GM10248 (cell line): Measurements from ENCODE around the gene TSC2.

Source experiments
- CTCF ChIA-PET: fragments of 300-600 bp; sonication (Branson Sonifier 250); formaldehyde crosslinking; extraction: SDS; loops from one replicate; lab custom pipeline; 2021; ENCODE audit warnings: antibody characterized with exemption; lab: Yijun Ruan, JAX
- POLR2A ChIA-PET: fragments of 350-650 bp; sonication (Branson Sonifier 250); formaldehyde crosslinking; extraction: SDS; loops from one replicate; lab custom pipeline; 2020; ENCODE audit warnings: antibody characterized with exemption; lab: Yijun Ruan, JAX
- DNase-seq: peaks from one replicate; pipeline ENCODE4 v3.0.0; 2012; ENCODE audit errors: extremely low spot score
- TF ChIP-seq, protein P1 (sequence below): IDR thresholded peaks from 2 replicates; pipeline ENCODE4 v1.5.1; 2012; ENCODE audit warnings: mild to moderate bottlenecking, low read depth; ENCODE audit errors: extremely low read depth, missing control alignments, control extremely low read depth

Gene TSC2

GRCh38 chr16:2005646-2006045 is 42.1 kb upstream of the TSC2 start:
- POLR2A ChIA-PET: interaction anchor here (0.7 kb wide), 1 partner anchor 227 kb away, joined by 3 read pairs; no protein-coding TSS in a partner anchor
- CTCF ChIA-PET: interaction anchor here (1.3 to 6.2 kb wide), 7 partner anchors 9 to 147 kb away, joined by 3 to 63 read pairs (median 30); partner anchors contain the start of genes GFER, SYNGR3 and TRAF7

GRCh38 chr16:2006317-2006716 is 41.5 kb upstream of the TSC2 start:
- TF ChIP-seq, protein P1, sequence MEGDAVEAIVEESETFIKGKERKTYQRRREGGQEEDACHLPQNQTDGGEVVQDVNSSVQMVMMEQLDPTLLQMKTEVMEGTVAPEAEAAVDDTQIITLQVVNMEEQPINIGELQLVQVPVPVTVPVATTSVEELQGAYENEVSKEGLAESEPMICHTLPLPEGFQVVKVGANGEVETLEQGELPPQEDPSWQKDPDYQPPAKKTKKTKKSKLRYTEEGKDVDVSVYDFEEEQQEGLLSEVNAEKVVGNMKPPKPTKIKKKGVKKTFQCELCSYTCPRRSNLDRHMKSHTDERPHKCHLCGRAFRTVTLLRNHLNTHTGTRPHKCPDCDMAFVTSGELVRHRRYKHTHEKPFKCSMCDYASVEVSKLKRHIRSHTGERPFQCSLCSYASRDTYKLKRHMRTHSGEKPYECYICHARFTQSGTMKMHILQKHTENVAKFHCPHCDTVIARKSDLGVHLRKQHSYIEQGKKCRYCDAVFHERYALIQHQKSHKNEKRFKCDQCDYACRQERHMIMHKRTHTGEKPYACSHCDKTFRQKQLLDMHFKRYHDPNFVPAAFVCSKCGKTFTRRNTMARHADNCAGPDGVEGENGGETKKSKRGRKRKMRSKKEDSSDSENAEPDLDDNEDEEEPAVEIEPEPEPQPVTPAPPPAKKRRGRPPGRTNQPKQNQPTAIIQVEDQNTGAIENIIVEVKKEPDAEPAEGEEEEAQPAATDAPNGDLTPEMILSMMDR: no peak
- ChIA-PET POLR2A (interaction anchor here (0.7 kb wide), 1 partner anchor 226 kb away, joined by 3 read pairs; no protein-coding TSS in a partner anchor), CTCF (interaction anchor here (1.5 to 6.2 kb wide), 4 partner anchors 13 to 147 kb away, joined by 3 to 63 read pairs (median 49); partner anchors contain the start of genes SYNGR3 and TRAF7)
- no peak for DNase-seq

More at GRCh38 chr16:2005646-2006045, 42.1 kb upstream of the TSC2 start:
- TF ChIP-seq, protein P1: no peak
- DNase-seq: no peak

- TF ChIP-seq, protein P1: no peak
- CTCF ChIA-PET: interaction anchor here (0.8 to 1.9 kb wide), 3 partner anchors 11 to 188 kb away, joined by 3 to 4 read pairs (median 4); no protein-coding TSS in a partner anchor
- POLR2A ChIA-PET: interaction anchor here (2.8 kb wide), 1 partner anchor 148 kb away, joined by 13 read pairs; the partner anchor contains the start of gene TRAF7
- no peak for DNase-seq
These were observed 40.5 kb upstream of the TSC2 start for GRCh38 chr16:2007081-2007836.

DNA sequence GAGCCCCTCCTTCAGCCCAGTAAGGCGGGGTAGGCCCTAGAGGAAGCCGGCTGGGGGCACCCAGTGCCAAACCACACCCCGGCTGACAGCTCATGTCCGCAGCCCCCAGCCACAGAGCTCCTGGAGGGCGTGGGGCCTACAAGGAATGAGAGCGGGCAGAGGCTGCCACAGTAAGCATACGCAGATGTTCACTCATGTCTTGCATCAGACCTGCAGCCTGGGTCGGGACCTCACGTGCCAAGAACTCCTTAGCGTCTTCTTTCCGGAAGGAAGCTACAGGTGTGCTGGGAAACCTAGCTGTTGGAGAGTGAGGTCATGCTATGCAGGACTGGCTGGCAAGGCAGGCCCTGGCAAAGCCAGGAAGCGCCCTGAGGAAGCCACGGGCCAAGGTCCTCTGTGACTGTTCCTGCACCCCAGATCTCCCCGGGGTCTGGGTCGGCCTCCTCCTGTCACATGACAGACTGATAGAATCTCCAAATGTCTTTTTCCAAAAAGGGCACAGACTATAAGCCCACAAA is 39.7 kb upstream of the TSC2 start:
- no peak for DNase-seq
- CTCF ChIA-PET: interaction anchor here (0.8 to 1.9 kb wide), 6 partner anchors 12 to 187 kb away, joined by 3 to 4 read pairs (median 4); partner anchors contain the start of genes NTHL1 and TSC2
- POLR2A ChIA-PET: interaction anchor here (2.8 kb wide), 1 partner anchor 147 kb away, joined by 13 read pairs; the partner anchor contains the start of gene TRAF7
- TF ChIP-seq, protein P1: no peak

GRCh38 chr16:2008631-2009163 is 39.1 kb upstream of the TSC2 start:
- DNase-seq: no peak
- TF ChIP-seq, protein P1: no peak
- ChIA-PET CTCF (interaction anchor here (0.9 to 1.9 kb wide), 9 partner anchors 11 to 302 kb away, joined by 3 to 6 read pairs (median 4); partner anchors contain the start of genes MAPK8IP3, NPW, NTHL1 and TSC2), POLR2A (interaction anchor here (2.8 kb wide), 1 partner anchor 146 kb away, joined by 13 read pairs; the partner anchor contains the start of gene TRAF7)
